Panc1 (cell line): ENCODE results near the gene INS. TPM values are rescaled to one million over a fixed set of nuclear protein-coding genes. Genes with fewer than 3 reads are reported as not detected.

ENCODE experiments used
- ATAC-seq: fragments of 200-7000 bp; cut with Tn5 transposase; 2 replicates; pipeline ENCODE4 v1.9.1; 2020; ENCODE audit warnings: mild to moderate bottlenecking, moderate library complexity
- BruUV-seq: library from RNA; stranded (reverse); fragments of 400-500 nt; replicated peaks from 2 replicates; lab custom pipeline; 2021; lab: Mats Ljungman, UMichigan
- CTCF ChIA-PET: fragments of 300-600 bp; sonication (Branson Sonifier 250); formaldehyde crosslinking; loops from one replicate; lab custom pipeline; 2022; ENCODE audit warnings: antibody characterized with exemption; lab: Charles Lee
- POLR2A ChIA-PET: fragments of 300-600 bp; sonication (Branson Sonifier 250); formaldehyde crosslinking; loops from one replicate; lab custom pipeline; 2022; ENCODE audit warnings: antibody characterized with exemption; lab: Charles Lee
- DNase-seq: peaks from one replicate; pipeline ENCODE4 v3.0.0-alpha.2; 2010; ENCODE audit warnings: low read depth, low spot score
- H3K27ac ChIP-seq: 2 replicates; pipeline ENCODE4 v1.5.1; 2011; ENCODE audit warnings: mild to moderate bottlenecking, low read length, inconsistent platforms
- H3K27me3 ChIP-seq: fragments of 200-500 bp; sonication (Bioruptor generic); 2 replicates; pipeline ENCODE4 v1.6.0; 2014; ENCODE audit warnings: low read length, inconsistent platforms; ENCODE audit not compliant: control insufficient read depth, insufficient read depth
- H3K36me3 ChIP-seq: fragments of 200-500 bp; sonication (Bioruptor generic); 2 replicates; pipeline ENCODE4 v1.5.1; 2014; ENCODE audit warnings: inconsistent platforms, mild to moderate bottlenecking, low read length, moderate library complexity; ENCODE audit not compliant: control insufficient read depth, insufficient read depth
- H3K4me1 ChIP-seq: 2 replicates; pipeline ENCODE4 v1.5.1; 2011; ENCODE audit warnings: inconsistent platforms, mild to moderate bottlenecking, low read length, moderate library complexity; ENCODE audit not compliant: control insufficient read depth, insufficient read depth
- H3K4me3 ChIP-seq, 2 experiments: 2 replicates each; pipeline ENCODE4 v1.5.1; 2011 to 2012; ENCODE audit warnings: low read depth in 2 of 2, low read length in 2 of 2, mild to moderate bottlenecking in 2 of 2, inconsistent platforms in 1 of 2, moderate library complexity in 1 of 2
- H3K9me3 ChIP-seq: fragments of 200-500 bp; sonication (Bioruptor generic); 2 replicates; pipeline ENCODE4 v1.5.1; 2014; ENCODE audit warnings: low read depth, mild to moderate bottlenecking, inconsistent platforms, low read length, moderate library complexity; ENCODE audit not compliant: control insufficient read depth, insufficient read depth
- POLR2AphosphoS5 ChIP-seq: IDR thresholded peaks from 2 replicates; pipeline ENCODE4 v1.6.1; 2012; ENCODE audit warnings: mild to moderate bottlenecking, low read depth, low read length, moderate library complexity
- SIN3A ChIP-seq: IDR thresholded peaks from 2 replicates; pipeline ENCODE4 v1.6.1; 2012; ENCODE audit warnings: low read depth, mild to moderate bottlenecking, low read length, moderate library complexity, borderline replicate concordance; ENCODE audit not compliant: insufficient read depth
- TCF7L2 ChIP-seq: IDR thresholded peaks from 2 replicates; pipeline ENCODE4 v1.6.1; 2011; ENCODE audit warnings: mild to moderate bottlenecking, low read depth, low read length, inconsistent platforms
- in situ Hi-C: cut with HindIII; loops from 2 replicates; pipeline ENCODE4 v1.10.0; 2016; ENCODE audit warnings: low sequenced_read_pairs, low pct_unique_long_range_greater_than_20kb
- intact Hi-C: fragments of 100-400 bp; cut with micrococcal nuclease; formaldehyde crosslinking; loops from one replicate; pipeline ENCODE4 v1.10.0; 2022; ENCODE audit not compliant: unreplicated experiment
- total RNA-seq: library from RNA; stranded (reverse); gene quantifications from one replicate; pipeline ENCODE4 v1.2.1, GENCODE V29; 2021; ENCODE audit not compliant: unreplicated experiment
- TF ChIP-seq, protein P1 (sequence below): fragments of 450-650 bp; IDR thresholded peaks from 2 replicates; pipeline ENCODE4 v1.5.1; 2017; ENCODE audit warnings: mild to moderate bottlenecking
- TF ChIP-seq, protein P2 (sequence below), 2 experiments: IDR thresholded peaks; 2 replicates each; pipeline ENCODE4 v1.6.1; 2011 to 2012; ENCODE audit warnings: low read depth in 2 of 2, control low read depth in 1 of 2, low read length in 1 of 2, mild to moderate bottlenecking in 1 of 2, moderate library complexity in 1 of 2; ENCODE audit not compliant: insufficient read depth in 1 of 2

Gene INS
- total RNA-seq, 1 experiment from 2014 or later = not detected

DNA sequence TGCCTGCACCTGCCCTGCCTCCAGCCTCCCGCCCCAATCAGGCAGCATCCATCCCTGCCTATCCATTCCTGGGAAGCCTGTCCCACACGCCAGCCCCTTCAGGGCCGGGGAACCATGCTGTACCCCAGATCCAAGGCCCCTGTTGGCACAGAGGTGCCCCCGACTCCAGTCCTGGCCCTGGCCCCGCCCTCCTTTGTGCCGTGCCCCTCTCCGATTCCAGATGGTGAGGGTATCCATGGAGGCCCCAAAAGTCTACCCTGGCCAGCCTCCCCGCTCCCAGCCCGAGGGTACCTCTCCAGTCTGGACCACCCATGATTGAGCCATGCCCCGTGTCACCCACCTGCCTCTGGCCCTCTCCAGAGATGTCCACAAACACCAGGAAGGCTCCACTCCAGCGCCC lies 13.4 kb upstream of the INS start:
- intact Hi-C loops (no loop called here), in situ Hi-C loops (no loop called here)
- Histone ChIP-seq H3K9me3 (no peaks in the 10 kb centered on the region), H3K4me3 (no peak overlapping the region), H3K36me3 (no peaks in the 10 kb centered on the region), H3K4me1 (peaks cover 2% of the 10 kb centered on the region; the same call in 1 of the 2 replicates), H3K27me3 (no peaks in the 10 kb centered on the region), H3K27ac (no peak overlapping the region)
- no peak for ATAC-seq
- BruUV-seq = no TSS peak
- TF ChIP-seq TCF7L2 = no peak
- no peak for TF ChIP-seq POLR2AphosphoS5
- TF ChIP-seq, protein P1, sequence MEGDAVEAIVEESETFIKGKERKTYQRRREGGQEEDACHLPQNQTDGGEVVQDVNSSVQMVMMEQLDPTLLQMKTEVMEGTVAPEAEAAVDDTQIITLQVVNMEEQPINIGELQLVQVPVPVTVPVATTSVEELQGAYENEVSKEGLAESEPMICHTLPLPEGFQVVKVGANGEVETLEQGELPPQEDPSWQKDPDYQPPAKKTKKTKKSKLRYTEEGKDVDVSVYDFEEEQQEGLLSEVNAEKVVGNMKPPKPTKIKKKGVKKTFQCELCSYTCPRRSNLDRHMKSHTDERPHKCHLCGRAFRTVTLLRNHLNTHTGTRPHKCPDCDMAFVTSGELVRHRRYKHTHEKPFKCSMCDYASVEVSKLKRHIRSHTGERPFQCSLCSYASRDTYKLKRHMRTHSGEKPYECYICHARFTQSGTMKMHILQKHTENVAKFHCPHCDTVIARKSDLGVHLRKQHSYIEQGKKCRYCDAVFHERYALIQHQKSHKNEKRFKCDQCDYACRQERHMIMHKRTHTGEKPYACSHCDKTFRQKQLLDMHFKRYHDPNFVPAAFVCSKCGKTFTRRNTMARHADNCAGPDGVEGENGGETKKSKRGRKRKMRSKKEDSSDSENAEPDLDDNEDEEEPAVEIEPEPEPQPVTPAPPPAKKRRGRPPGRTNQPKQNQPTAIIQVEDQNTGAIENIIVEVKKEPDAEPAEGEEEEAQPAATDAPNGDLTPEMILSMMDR = no peak
- no peak for TF ChIP-seq SIN3A
- TF ChIP-seq, protein P2, sequence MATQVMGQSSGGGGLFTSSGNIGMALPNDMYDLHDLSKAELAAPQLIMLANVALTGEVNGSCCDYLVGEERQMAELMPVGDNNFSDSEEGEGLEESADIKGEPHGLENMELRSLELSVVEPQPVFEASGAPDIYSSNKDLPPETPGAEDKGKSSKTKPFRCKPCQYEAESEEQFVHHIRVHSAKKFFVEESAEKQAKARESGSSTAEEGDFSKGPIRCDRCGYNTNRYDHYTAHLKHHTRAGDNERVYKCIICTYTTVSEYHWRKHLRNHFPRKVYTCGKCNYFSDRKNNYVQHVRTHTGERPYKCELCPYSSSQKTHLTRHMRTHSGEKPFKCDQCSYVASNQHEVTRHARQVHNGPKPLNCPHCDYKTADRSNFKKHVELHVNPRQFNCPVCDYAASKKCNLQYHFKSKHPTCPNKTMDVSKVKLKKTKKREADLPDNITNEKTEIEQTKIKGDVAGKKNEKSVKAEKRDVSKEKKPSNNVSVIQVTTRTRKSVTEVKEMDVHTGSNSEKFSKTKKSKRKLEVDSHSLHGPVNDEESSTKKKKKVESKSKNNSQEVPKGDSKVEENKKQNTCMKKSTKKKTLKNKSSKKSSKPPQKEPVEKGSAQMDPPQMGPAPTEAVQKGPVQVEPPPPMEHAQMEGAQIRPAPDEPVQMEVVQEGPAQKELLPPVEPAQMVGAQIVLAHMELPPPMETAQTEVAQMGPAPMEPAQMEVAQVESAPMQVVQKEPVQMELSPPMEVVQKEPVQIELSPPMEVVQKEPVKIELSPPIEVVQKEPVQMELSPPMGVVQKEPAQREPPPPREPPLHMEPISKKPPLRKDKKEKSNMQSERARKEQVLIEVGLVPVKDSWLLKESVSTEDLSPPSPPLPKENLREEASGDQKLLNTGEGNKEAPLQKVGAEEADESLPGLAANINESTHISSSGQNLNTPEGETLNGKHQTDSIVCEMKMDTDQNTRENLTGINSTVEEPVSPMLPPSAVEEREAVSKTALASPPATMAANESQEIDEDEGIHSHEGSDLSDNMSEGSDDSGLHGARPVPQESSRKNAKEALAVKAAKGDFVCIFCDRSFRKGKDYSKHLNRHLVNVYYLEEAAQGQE (IDR thresholded peaks at IDR 0.05; ENCODE audit: insufficient read depth in 1 of 2, low read depth in 2 of 2, low read length in 1 of 2) = no peak
- CTCF ChIA-PET = interaction anchor here (0.6 kb wide), 2 partner anchors 130 to 132 kb away, joined by 3 read pairs; no protein-coding TSS in a partner anchor
- DNase-seq = no peak
- POLR2A ChIA-PET = no interaction called here

DNA sequence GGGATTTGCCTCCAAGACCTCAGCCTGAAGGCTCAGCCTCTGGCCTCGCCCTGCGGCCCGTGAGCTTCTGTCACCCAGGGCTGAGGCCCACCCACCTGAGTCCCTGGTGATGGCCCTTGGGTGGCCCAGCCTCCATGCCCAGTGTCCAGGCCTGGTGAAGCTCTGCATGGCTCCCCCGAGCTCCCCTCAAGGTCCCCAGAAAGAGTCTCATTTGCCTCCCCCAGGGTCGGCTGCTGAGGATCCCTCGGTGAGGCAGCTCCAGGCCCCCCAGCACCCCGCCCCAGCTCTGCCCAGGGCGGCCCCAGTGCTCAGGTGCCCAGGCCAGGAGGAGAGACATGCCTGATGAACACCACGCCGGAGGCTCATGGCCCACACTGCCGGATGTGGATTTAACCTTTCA lies 12.8 kb upstream of the INS start:
- CTCF ChIA-PET = no interaction called here
- no peak overlapping the region for H3K4me3 ChIP-seq
- H3K4me1 ChIP-seq = peaks cover 7% of the 10 kb centered on the region; the same call in 1 of the 2 replicates
- TF ChIP-seq, protein P2 (IDR thresholded peaks at IDR 0.05; ENCODE audit: insufficient read depth in 1 of 2, low read depth in 2 of 2, low read length in 1 of 2) = no peak
- TF ChIP-seq TCF7L2 = no peak
- POLR2A ChIA-PET = no interaction called here
- no peaks in the 10 kb centered on the region for H3K9me3 ChIP-seq
- no peaks in the 10 kb centered on the region for H3K27me3 ChIP-seq
- intact Hi-C loops = no loop called here
- in situ Hi-C loops = no loop called here
- ATAC-seq = no peak
- DNase-seq = no peak
- H3K27ac ChIP-seq = no peak overlapping the region
- no TSS peak for BruUV-seq
- H3K36me3 ChIP-seq = no peaks in the 10 kb centered on the region
